Esophagus squamous epithelium (tissue), 4 donors: Measurements from ENCODE around the gene PTPRM.

Source experiments
- CTCF ChIP-seq, 6 experiments: fragments of 450-650 bp in 4 of 6; fragments of 200-600 bp in 2 of 6; sonication (generic) in 2 of 6; IDR thresholded peaks; one replicate each; pipeline ENCODE4 v1.5.1; 2016 to 2019; ENCODE audit warnings: antibody characterized with exemption in 6 of 6, mild to moderate bottlenecking in 4 of 6, moderate library complexity in 4 of 6
- POLR2A ChIP-seq, 4 donors: fragments of 450-650 bp; IDR thresholded peaks; one replicate each; pipeline ENCODE4 v1.6.1; 2017; ENCODE audit warnings: antibody characterized with exemption in 4 of 4, mild to moderate bottlenecking in 4 of 4, moderate library complexity in 3 of 4

- no peak for TF ChIP-seq CTCF (IDR thresholded peaks at IDR 0.05)
- no peak for TF ChIP-seq POLR2A (IDR thresholded peaks at IDR 0.05)
These were observed 437.7 kb downstream of the PTPRM start for GRCh38 chr18:8004792-8005191.
